Liver (tissue), 3 donors: ENCODE results near the gene SEBOX.

Experiments
- CTCF ChIP-seq: fragments of 150-350 bp; IDR thresholded peaks from 2 replicates; pipeline ENCODE4 v1.5.1; 2017; ENCODE audit warnings: improper control_type of control experiment, low read depth, low read length; ENCODE audit not compliant: missing input control
- EGR1 ChIP-seq, 2 donors: IDR thresholded peaks; 2 replicates each; pipeline ENCODE4 v1.6.1; 2016 to 2018; ENCODE audit warnings: antibody characterized with exemption in 2 of 2, low read depth in 2 of 2
- FOXA1 ChIP-seq: IDR thresholded peaks from 2 replicates; pipeline ENCODE4 v1.6.1; 2016; ENCODE audit warnings: antibody characterized with exemption
- GABPA ChIP-seq, 2 donors: IDR thresholded peaks in 1 of 2; conservative IDR thresholded peaks in 1 of 2; 2 replicates each; pipeline ENCODE4 v1.6.1; 2016; ENCODE audit warnings: antibody characterized with exemption in 2 of 2, mild to moderate bottlenecking in 1 of 2, moderate library complexity in 1 of 2
- JUND ChIP-seq, 2 donors: IDR thresholded peaks; 2 replicates each; pipeline ENCODE4 v1.6.1; 2016; ENCODE audit warnings: antibody characterized with exemption in 2 of 2
- MAX ChIP-seq: IDR thresholded peaks from 2 replicates; pipeline ENCODE4 v1.6.1; 2016; ENCODE audit warnings: antibody characterized with exemption
- NR2F2 ChIP-seq: IDR thresholded peaks from 2 replicates; pipeline ENCODE4 v1.6.1; 2016; ENCODE audit warnings: antibody characterized with exemption
- RAD21 ChIP-seq, 2 donors: IDR thresholded peaks; 2 replicates each; pipeline ENCODE4 v1.6.1; 2016; ENCODE audit warnings: antibody characterized with exemption in 2 of 2, mild to moderate bottlenecking in 2 of 2
- REST ChIP-seq: IDR thresholded peaks from 2 replicates; pipeline ENCODE4 v1.6.1; 2016; ENCODE audit warnings: antibody characterized with exemption, mild to moderate bottlenecking
- SP1 ChIP-seq: IDR thresholded peaks from 2 replicates; pipeline ENCODE4 v1.6.1; 2018; ENCODE audit warnings: antibody characterized with exemption, mild to moderate bottlenecking
- TAF1 ChIP-seq: conservative IDR thresholded peaks from 2 replicates; pipeline ENCODE4 v1.6.1; 2016; ENCODE audit warnings: antibody characterized with exemption, mild to moderate bottlenecking
- YY1 ChIP-seq: IDR thresholded peaks from 2 replicates; pipeline ENCODE4 v1.6.1; 2016; ENCODE audit warnings: antibody characterized with exemption, mild to moderate bottlenecking
- TF ChIP-seq, protein P1 (sequence below): IDR thresholded peaks from 2 replicates; pipeline ENCODE4 v1.6.1; 2016; ENCODE audit warnings: antibody characterized with exemption
- TF ChIP-seq, protein P2 (sequence below): IDR thresholded peaks from 2 replicates; pipeline ENCODE4 v1.6.1; 2016; ENCODE audit warnings: antibody characterized with exemption
- donor health status: healthy.
- donor health status: healthy.

DNA sequence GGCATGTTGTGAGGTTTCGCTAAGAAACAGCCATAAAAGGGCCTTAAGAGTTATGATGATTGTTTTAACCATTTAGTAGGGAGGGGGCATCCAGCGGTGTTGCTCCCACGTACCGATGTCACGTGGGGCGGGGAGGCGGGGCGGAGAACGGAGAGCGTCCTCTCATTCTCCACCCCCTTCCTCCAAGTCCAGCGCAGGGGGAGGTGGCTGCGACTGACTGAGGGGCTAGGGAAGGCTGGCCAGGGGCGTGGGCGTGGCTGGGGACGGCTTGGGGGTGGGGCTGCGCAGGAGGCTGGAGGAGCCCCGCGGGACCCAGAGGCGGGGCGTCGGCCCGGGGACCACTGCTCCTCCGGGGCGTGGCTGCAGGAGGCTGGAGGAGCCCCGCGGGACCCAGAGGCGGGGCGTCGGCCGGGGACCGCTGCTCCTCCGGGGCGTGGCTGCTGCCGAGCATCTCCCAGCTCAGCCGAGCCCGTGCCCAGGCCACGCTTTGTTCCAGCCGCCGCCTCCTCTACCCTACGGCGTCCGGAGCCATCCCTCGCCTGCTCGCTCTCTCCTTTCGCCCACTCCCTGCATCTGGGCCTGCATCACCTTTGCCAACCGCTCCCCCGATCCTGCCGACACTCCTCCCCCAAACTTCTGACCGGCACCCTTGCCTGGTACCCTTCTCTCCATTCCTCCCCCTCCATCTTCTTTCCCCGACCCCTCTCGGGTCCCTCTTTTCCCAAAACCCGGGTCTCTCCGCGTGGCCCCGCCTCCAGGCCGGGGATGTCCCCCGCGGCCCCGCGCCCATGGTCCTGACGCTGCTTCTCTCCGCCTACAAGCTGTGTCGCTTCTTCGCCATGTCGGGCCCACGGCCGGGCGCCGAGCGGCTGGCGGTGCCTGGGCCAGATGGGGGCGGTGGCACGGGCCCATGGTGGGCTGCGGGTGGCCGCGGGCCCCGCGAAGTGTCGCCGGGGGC, 6.5 kb upstream of the SEBOX start, which contains the start of gene SARM1:
- no peak for TF ChIP-seq CTCF
- peak; percentile 45 to 60 for TF ChIP-seq EGR1 (IDR thresholded peaks at IDR 0.05; ENCODE audit: low read depth in 2 of 2)
- TF ChIP-seq MAX: no peak
- no peak for TF ChIP-seq RAD21 (IDR thresholded peaks at IDR 0.05)
- TF ChIP-seq YY1: no peak
- peak; percentile 57 for TF ChIP-seq REST
- TF ChIP-seq, protein P1, sequence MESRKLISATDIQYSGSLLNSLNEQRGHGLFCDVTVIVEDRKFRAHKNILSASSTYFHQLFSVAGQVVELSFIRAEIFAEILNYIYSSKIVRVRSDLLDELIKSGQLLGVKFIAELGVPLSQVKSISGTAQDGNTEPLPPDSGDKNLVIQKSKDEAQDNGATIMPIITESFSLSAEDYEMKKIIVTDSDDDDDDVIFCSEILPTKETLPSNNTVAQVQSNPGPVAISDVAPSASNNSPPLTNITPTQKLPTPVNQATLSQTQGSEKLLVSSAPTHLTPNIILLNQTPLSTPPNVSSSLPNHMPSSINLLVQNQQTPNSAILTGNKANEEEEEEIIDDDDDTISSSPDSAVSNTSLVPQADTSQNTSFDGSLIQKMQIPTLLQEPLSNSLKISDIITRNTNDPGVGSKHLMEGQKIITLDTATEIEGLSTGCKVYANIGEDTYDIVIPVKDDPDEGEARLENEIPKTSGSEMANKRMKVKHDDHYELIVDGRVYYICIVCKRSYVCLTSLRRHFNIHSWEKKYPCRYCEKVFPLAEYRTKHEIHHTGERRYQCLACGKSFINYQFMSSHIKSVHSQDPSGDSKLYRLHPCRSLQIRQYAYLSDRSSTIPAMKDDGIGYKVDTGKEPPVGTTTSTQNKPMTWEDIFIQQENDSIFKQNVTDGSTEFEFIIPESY: no peak
- TF ChIP-seq TAF1: no peak
- TF ChIP-seq, protein P2, sequence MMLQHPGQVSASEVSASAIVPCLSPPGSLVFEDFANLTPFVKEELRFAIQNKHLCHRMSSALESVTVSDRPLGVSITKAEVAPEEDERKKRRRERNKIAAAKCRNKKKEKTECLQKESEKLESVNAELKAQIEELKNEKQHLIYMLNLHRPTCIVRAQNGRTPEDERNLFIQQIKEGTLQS: no peak
- TF ChIP-seq SP1: peak; percentile 54
- peak in 1 of 2 donors; percentile 10 for TF ChIP-seq GABPA (IDR thresholded peaks at IDR 0.05 in 1 of 2, conservative IDR thresholded peaks at IDR 0.05 in 1 of 2)
- TF ChIP-seq FOXA1: no peak
- no peak for TF ChIP-seq NR2F2
- no peak for TF ChIP-seq JUND (IDR thresholded peaks at IDR 0.05)
